Effector memory CD4-positive, alpha-beta T cell (primary cell): ENCODE results near the gene SOBP.

ENCODE experiments used
- DNase-seq, 3 donors: peaks; one replicate each; pipeline ENCODE4 v3.0.0-alpha.2; 2020
- H3K27ac ChIP-seq: 2 replicates; pipeline ENCODE4 v1.7.0; 2013; ENCODE audit warnings: mild to moderate bottlenecking, low read length, moderate library complexity; ENCODE audit not compliant: insufficient read depth, poor library complexity, severe bottlenecking
- H3K27me3 ChIP-seq: replicated peaks from 2 replicates; pipeline ENCODE4 v1.7.0; 2013; ENCODE audit warnings: mild to moderate bottlenecking, low read length; ENCODE audit not compliant: insufficient read depth, control insufficient read depth, poor library complexity, severe bottlenecking
- H3K36me3 ChIP-seq: 2 replicates; pipeline ENCODE4 v1.7.0; 2013; ENCODE audit warnings: mild to moderate bottlenecking, low read length, moderate library complexity; ENCODE audit not compliant: control insufficient read depth, insufficient read depth
- H3K4me1 ChIP-seq: 2 replicates; pipeline ENCODE4 v1.7.0; 2013; ENCODE audit warnings: low read length, mild to moderate bottlenecking; ENCODE audit not compliant: control insufficient read depth, insufficient read depth, poor library complexity, severe bottlenecking
- H3K4me3 ChIP-seq: 2 replicates; pipeline ENCODE4 v1.7.0; 2013; ENCODE audit warnings: low read length, low read depth, mild to moderate bottlenecking; ENCODE audit not compliant: insufficient read depth, poor library complexity, severe bottlenecking
- H3K9me3 ChIP-seq: 2 replicates; pipeline ENCODE4 v1.7.0; 2013; ENCODE audit warnings: mild to moderate bottlenecking, low read length, moderate library complexity; ENCODE audit not compliant: control insufficient read depth

The SOBP gene

DNA sequence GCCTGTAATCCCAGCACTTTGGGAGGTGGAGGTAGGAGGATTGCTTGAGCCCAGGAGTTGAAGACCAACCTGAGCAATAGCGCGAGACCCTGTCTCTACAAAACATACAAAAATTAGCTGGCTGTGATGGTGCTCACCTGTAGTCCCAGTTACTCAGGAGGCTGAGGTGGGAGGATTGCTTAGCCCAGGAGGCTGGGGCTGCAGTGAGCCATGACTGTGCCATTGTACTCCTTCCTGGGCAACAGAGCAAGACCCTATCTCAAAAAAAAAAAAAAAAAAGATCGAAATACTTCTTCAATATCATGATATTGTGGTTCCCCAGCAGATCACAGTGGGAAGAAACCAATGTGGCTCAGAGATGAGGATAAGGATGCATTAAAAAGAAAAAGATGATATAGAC lies 47.6 kb downstream of the SOBP start:
- no peak overlapping the region for H3K27ac ChIP-seq
- no peaks in the 10 kb centered on the region for H3K27me3 ChIP-seq
- no peaks in the 10 kb centered on the region for H3K36me3 ChIP-seq
- no peak for DNase-seq
- no peaks in the 10 kb centered on the region for H3K4me1 ChIP-seq
- no peak overlapping the region for H3K4me3 ChIP-seq
- H3K9me3 ChIP-seq = no peaks in the 10 kb centered on the region

- no peaks in the 10 kb centered on the region for H3K9me3 ChIP-seq
- H3K27ac ChIP-seq = no peak overlapping the region
- H3K27me3 ChIP-seq = no peaks in the 10 kb centered on the region
- H3K36me3 ChIP-seq = no peaks in the 10 kb centered on the region
- H3K4me1 ChIP-seq = no peaks in the 10 kb centered on the region
- DNase-seq = no peak
- H3K4me3 ChIP-seq = no peak overlapping the region
Observed at GRCh38 chr6:107538856-107539387, 49.0 kb downstream of the SOBP start.

DNA sequence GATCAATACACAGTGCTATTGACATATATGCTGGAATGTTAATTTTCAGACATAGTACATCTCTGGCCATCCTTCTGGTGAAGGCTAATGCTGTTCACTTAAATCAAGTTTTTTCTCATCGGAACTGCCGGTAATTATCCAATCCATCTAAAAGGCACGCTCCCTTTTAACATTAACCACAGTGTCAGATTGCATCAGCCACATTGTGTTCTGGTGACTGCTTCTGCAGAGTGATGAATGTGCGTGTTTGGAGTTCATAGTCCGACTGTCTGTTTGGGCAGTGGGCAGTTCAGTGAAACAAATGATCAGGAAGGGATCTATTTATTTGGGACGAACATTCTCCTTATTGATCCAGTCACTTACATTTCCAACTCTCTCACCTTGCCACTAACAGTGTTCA lies 49.5 kb downstream of the SOBP start:
- H3K27me3 ChIP-seq = no peaks in the 10 kb centered on the region
- H3K27ac ChIP-seq = no peak overlapping the region
- H3K36me3 ChIP-seq = no peaks in the 10 kb centered on the region
- DNase-seq = no peak
- H3K9me3 ChIP-seq = no peaks in the 10 kb centered on the region
- H3K4me1 ChIP-seq = no peaks in the 10 kb centered on the region
- H3K4me3 ChIP-seq = no peak overlapping the region

DNA sequence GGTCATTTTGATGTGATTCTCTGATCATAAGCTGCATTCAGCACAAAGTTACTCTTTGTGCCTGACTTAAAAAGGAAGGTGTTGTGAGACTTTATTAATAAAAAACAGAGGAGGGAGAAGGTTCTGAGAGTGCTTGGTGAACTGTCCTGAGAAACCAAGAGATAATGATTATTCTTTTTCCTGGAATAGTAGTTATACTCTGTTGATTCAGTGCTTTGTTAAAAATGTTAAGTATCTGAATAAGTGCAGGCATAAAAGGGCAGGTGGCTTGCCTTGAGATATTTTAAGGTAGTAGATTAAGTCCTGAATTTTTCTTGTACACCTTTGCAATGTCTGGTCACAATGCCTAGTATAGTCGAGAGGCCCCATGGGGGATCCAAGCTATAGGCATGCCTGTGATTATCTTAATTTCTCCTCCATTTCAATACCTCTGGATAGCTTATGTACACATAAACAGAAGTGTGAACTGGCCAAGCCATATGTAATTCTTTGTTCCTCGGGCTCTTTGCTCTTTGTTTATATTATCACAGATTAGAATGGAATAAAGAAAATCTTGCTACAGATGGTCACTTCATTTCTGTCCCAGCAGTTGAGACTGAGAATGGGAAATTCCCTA lies 50.0 kb downstream of the SOBP start:
- no peak overlapping the region for H3K27ac ChIP-seq
- H3K4me3 ChIP-seq = no peak overlapping the region
- no peaks in the 10 kb centered on the region for H3K36me3 ChIP-seq
- no peak for DNase-seq
- no peaks in the 10 kb centered on the region for H3K9me3 ChIP-seq
- H3K27me3 ChIP-seq = no peaks in the 10 kb centered on the region
- no peaks in the 10 kb centered on the region for H3K4me1 ChIP-seq

GRCh38 chr6:107540465-107540857 lies 50.5 kb downstream of the SOBP start:
- H3K9me3 ChIP-seq = no peaks in the 10 kb centered on the region
- no peak overlapping the region for H3K4me3 ChIP-seq
- H3K36me3 ChIP-seq = no peaks in the 10 kb centered on the region
- no peaks in the 10 kb centered on the region for H3K27me3 ChIP-seq
- no peaks in the 10 kb centered on the region for H3K4me1 ChIP-seq
- no peak overlapping the region for H3K27ac ChIP-seq
- DNase-seq = no peak

GRCh38 chr6:107542192-107542668 lies 52.3 kb downstream of the SOBP start:
- H3K4me1 ChIP-seq = no peaks in the 10 kb centered on the region
- no peak overlapping the region for H3K4me3 ChIP-seq
- no peaks in the 10 kb centered on the region for H3K27me3 ChIP-seq
- no peak overlapping the region for H3K27ac ChIP-seq
- H3K9me3 ChIP-seq = no peaks in the 10 kb centered on the region
- no peak for DNase-seq
- no peaks in the 10 kb centered on the region for H3K36me3 ChIP-seq

DNA sequence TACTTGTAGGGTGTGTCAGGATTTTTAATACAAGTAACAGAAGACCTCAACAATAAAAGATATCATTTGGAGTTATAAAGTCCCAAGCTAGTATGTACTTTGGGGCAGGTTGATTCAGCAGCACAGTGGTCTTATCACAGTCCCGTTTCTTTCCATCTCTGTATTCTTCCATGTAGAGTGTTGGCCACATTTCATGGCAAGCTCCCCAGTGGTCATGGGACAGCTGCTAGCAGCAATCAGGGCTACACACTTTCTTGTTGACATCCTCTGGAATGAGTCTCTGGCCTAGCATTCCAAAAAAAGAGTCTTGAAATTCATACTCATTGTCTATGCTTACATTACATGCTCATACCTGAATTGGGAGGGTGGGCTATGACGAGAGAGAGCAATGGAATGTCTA lies 53.2 kb downstream of the SOBP start:
- H3K27me3 ChIP-seq = no peaks in the 10 kb centered on the region
- H3K36me3 ChIP-seq = no peaks in the 10 kb centered on the region
- H3K27ac ChIP-seq = no peak overlapping the region
- no peaks in the 10 kb centered on the region for H3K9me3 ChIP-seq
- no peak overlapping the region for H3K4me3 ChIP-seq
- H3K4me1 ChIP-seq = no peaks in the 10 kb centered on the region
- no peak for DNase-seq

- no peak overlapping the region for H3K27ac ChIP-seq
- no peak for DNase-seq
- H3K27me3 ChIP-seq = no peaks in the 10 kb centered on the region
- H3K4me1 ChIP-seq = no peaks in the 10 kb centered on the region
- H3K36me3 ChIP-seq = no peaks in the 10 kb centered on the region
- no peaks in the 10 kb centered on the region for H3K9me3 ChIP-seq
- no peak overlapping the region for H3K4me3 ChIP-seq
Observed at GRCh38 chr6:107543567-107543966, 53.6 kb downstream of the SOBP start.

DNA sequence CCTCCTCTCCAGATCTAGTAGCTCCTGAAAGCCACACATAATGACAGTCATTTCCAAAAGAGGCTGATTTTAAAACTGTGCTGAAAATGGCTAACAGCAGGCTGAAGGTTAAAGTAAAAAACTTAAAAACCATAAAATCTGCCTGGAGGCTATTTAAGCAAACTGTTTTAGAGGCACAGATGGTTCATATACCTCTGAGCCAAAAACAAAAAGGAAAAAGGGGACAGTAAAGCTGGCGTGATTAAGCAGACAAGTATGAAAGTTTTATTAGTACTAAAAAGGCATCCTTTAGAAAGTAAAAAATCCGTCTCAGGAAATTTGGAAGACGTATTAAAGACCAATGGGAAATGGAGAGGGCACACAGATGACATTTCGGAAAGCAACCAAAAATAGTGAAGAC lies 55.8 kb downstream of the SOBP start:
- Histone ChIP-seq H3K4me1 (no peaks in the 10 kb centered on the region), H3K4me3 (no peak overlapping the region), H3K36me3 (no peaks in the 10 kb centered on the region), H3K27ac (no peak overlapping the region), H3K27me3 (no peaks in the 10 kb centered on the region), H3K9me3 (no peaks in the 10 kb centered on the region)
- DNase-seq = no peak

GRCh38 chr6:107546691-107547450 lies 57.0 kb downstream of the SOBP start:
- H3K36me3 ChIP-seq = no peaks in the 10 kb centered on the region
- H3K27ac ChIP-seq = no peak overlapping the region
- H3K9me3 ChIP-seq = no peaks in the 10 kb centered on the region
- no peaks in the 10 kb centered on the region for H3K4me1 ChIP-seq
- H3K4me3 ChIP-seq = no peak overlapping the region
- no peaks in the 10 kb centered on the region for H3K27me3 ChIP-seq
- no peak for DNase-seq
